ENCODE data around the gene ZNF619. TPM values are rescaled to one million over a fixed set of nuclear protein-coding genes. Genes with fewer than 3 reads are reported as not detected.

Gene ZNF619
- total and polyA plus RNA-seq, 2 of the 13 experiments (the other 11 are each of a cell fraction or from before 2014, with no cell fraction given): 0.83 to 5.2 TPM

GRCh38 chr3:40468018-40468417 lies 8.9 kb upstream of the ZNF619 start (continued):
- TF ChIP-seq, protein P1, sequence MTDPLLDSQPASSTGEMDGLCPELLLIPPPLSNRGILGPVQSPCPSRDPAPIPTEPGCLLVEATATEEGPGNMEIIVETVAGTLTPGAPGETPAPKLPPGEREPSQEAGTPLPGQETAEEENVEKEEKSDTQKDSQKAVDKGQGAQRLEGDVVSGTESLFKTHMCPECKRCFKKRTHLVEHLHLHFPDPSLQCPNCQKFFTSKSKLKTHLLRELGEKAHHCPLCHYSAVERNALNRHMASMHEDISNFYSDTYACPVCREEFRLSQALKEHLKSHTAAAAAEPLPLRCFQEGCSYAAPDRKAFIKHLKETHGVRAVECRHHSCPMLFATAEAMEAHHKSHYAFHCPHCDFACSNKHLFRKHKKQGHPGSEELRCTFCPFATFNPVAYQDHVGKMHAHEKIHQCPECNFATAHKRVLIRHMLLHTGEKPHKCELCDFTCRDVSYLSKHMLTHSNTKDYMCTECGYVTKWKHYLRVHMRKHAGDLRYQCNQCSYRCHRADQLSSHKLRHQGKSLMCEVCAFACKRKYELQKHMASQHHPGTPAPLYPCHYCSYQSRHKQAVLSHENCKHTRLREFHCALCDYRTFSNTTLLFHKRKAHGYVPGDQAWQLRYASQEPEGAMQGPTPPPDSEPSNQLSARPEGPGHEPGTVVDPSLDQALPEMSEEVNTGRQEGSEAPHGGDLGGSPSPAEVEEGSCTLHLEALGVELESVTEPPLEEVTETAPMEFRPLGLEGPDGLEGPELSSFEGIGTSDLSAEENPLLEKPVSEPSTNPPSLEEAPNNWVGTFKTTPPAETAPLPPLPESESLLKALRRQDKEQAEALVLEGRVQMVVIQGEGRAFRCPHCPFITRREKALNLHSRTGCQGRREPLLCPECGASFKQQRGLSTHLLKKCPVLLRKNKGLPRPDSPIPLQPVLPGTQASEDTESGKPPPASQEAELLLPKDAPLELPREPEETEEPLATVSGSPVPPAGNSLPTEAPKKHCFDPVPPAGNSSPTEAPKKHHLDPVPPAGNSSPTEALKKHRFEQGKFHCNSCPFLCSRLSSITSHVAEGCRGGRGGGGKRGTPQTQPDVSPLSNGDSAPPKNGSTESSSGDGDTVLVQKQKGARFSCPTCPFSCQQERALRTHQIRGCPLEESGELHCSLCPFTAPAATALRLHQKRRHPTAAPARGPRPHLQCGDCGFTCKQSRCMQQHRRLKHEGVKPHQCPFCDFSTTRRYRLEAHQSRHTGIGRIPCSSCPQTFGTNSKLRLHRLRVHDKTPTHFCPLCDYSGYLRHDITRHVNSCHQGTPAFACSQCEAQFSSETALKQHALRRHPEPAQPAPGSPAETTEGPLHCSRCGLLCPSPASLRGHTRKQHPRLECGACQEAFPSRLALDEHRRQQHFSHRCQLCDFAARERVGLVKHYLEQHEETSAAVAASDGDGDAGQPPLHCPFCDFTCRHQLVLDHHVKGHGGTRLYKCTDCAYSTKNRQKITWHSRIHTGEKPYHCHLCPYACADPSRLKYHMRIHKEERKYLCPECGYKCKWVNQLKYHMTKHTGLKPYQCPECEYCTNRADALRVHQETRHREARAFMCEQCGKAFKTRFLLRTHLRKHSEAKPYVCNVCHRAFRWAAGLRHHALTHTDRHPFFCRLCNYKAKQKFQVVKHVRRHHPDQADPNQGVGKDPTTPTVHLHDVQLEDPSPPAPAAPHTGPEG (CRISPR knock-in tag; IDR thresholded peaks at IDR 0.05): no peak
- TF ChIP-seq FLYWCH1 (CRISPR knock-in tag; IDR thresholded peaks at IDR 0.05) (no peak), ERF (CRISPR knock-in tag; IDR thresholded peaks at IDR 0.05) (0 out of 2 replicates have a peak, but pooled peaks have one; percentile 28), ZNF891 (CRISPR knock-in tag; IDR thresholded peaks at IDR 0.05) (no peak), ZNF703 (CRISPR knock-in tag; IDR thresholded peaks at IDR 0.05; ENCODE audit: borderline replicate concordance) (no peak), FOXK1 (CRISPR knock-in tag; IDR thresholded peaks at IDR 0.05; ENCODE audit: borderline replicate concordance, low read depth) (peak; percentile 44; the same call in 1 of the 2 replicates), RXRB (CRISPR knock-in tag; IDR thresholded peaks at IDR 0.05; ENCODE audit: borderline replicate concordance) (peak; percentile 43; the same call in 1 of the 2 replicates), SOX5 (CRISPR knock-in tag; IDR thresholded peaks at IDR 0.05; ENCODE audit: borderline replicate concordance) (0 out of 2 replicates have a peak, but pooled peaks have one; percentile 22), ZBTB20 (CRISPR knock-in tag; IDR thresholded peaks at IDR 0.05; ENCODE audit: borderline replicate concordance, low read depth) (no peak), GATAD2A (CRISPR knock-in tag; IDR thresholded peaks at IDR 0.05) (peak; percentile 49), TAF15 (IDR thresholded peaks at IDR 0.05; ENCODE audit: low read depth, low read length, poor library complexity, severe bottlenecking) (no peak), GFI1 (CRISPR knock-in tag; IDR thresholded peaks at IDR 0.05; ENCODE audit: borderline replicate concordance) (peak; percentile 76), FOXO1 (CRISPR knock-in tag; IDR thresholded peaks at IDR 0.05) (peak; percentile 45; the same call in 1 of the 2 replicates), ZBTB7A (CRISPR knock-in tag; IDR thresholded peaks at IDR 0.05) (no peak), FOXA1 (IDR thresholded peaks at IDR 0.05) (no peak; the same call in 1 of the 2 replicates), FOXA1 (CRISPR knock-in tag; IDR thresholded peaks at IDR 0.05) (peak; percentile 76)
- TF ChIP-seq, protein P2, sequence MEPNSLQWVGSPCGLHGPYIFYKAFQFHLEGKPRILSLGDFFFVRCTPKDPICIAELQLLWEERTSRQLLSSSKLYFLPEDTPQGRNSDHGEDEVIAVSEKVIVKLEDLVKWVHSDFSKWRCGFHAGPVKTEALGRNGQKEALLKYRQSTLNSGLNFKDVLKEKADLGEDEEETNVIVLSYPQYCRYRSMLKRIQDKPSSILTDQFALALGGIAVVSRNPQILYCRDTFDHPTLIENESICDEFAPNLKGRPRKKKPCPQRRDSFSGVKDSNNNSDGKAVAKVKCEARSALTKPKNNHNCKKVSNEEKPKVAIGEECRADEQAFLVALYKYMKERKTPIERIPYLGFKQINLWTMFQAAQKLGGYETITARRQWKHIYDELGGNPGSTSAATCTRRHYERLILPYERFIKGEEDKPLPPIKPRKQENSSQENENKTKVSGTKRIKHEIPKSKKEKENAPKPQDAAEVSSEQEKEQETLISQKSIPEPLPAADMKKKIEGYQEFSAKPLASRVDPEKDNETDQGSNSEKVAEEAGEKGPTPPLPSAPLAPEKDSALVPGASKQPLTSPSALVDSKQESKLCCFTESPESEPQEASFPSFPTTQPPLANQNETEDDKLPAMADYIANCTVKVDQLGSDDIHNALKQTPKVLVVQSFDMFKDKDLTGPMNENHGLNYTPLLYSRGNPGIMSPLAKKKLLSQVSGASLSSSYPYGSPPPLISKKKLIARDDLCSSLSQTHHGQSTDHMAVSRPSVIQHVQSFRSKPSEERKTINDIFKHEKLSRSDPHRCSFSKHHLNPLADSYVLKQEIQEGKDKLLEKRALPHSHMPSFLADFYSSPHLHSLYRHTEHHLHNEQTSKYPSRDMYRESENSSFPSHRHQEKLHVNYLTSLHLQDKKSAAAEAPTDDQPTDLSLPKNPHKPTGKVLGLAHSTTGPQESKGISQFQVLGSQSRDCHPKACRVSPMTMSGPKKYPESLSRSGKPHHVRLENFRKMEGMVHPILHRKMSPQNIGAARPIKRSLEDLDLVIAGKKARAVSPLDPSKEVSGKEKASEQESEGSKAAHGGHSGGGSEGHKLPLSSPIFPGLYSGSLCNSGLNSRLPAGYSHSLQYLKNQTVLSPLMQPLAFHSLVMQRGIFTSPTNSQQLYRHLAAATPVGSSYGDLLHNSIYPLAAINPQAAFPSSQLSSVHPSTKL (CRISPR knock-in tag; IDR thresholded peaks at IDR 0.05): peak; percentile 44

Measured in HepG2 (cell line).